ENCODE data around the gene SARDH.

Gene SARDH

GRCh38 chr9:133704711-133705181 is 33.4 kb downstream of the SARDH start:
- CTCF ChIA-PET, result interaction anchor here (0.6 to 0.9 kb wide), 2 partner anchors 18 to 47 kb away, joined by 3 to 4 read pairs; no protein-coding TSS in a partner anchor

GRCh38 chr9:133703591-133704399 is 34.4 kb downstream of the SARDH start:
- POLR2A ChIA-PET (ENCODE audit: low non-redundant PET), result no interaction called here
- no peak overlapping the region for H3K27ac ChIP-seq
- CTCF ChIA-PET, result interaction anchor here (0.6 to 0.9 kb wide), 2 partner anchors 19 to 46 kb away, joined by 3 to 4 read pairs; no protein-coding TSS in a partner anchor
- no peak for DNase-seq (ENCODE audit: low spot score)
- TF ChIP-seq CTCF (conservative IDR thresholded peaks at IDR 0.05; ENCODE audit: low read depth), result no peak

More at GRCh38 chr9:133704711-133705181, 33.4 kb downstream of the SARDH start:
- H3K27ac ChIP-seq, result no peak overlapping the region
- POLR2A ChIA-PET (ENCODE audit: low non-redundant PET), result no interaction called here
- no peak for TF ChIP-seq CTCF (conservative IDR thresholded peaks at IDR 0.05; ENCODE audit: low read depth)
- DNase-seq (ENCODE audit: low spot score), result no peak

GRCh38 chr9:133702798-133703590 is 35.2 kb downstream of the SARDH start:
- CTCF ChIA-PET, result no interaction called here
- POLR2A ChIA-PET (ENCODE audit: low non-redundant PET), result no interaction called here
- DNase-seq (ENCODE audit: low spot score), result no peak
- TF ChIP-seq CTCF (conservative IDR thresholded peaks at IDR 0.05; ENCODE audit: low read depth), result no peak
- no peak overlapping the region for H3K27ac ChIP-seq

- TF ChIP-seq CTCF (conservative IDR thresholded peaks at IDR 0.05; ENCODE audit: low read depth), result no peak
- DNase-seq (ENCODE audit: low spot score), result no peak
- no peak overlapping the region for H3K27ac ChIP-seq
- ChIA-PET POLR2A (ENCODE audit: low non-redundant PET) (no interaction called here), CTCF (no interaction called here)
Observed at GRCh38 chr9:133701981-133702797, 36.0 kb downstream of the SARDH start.

GRCh38 chr9:133701321-133701980 is 36.7 kb downstream of the SARDH start:
- CTCF ChIA-PET, result interaction anchor here (0.5 kb wide), 1 partner anchor 109 kb away, joined by 3 read pairs; no protein-coding TSS in a partner anchor
- DNase-seq (ENCODE audit: low spot score), result no peak
- no peak for TF ChIP-seq CTCF (conservative IDR thresholded peaks at IDR 0.05; ENCODE audit: low read depth)
- POLR2A ChIA-PET (ENCODE audit: low non-redundant PET), result no interaction called here
- no peak overlapping the region for H3K27ac ChIP-seq
